ENCODE measurements around the gene LTBP4. TPM values are rescaled to one million over a fixed set of nuclear protein-coding genes. Genes with fewer than 3 reads are reported as not detected.

The LTBP4 gene
- total RNA-seq (2014; rRNA removed; shearing (Covaris generic)): 50.1 and 53.4 TPM in 2 replicates

GRCh38 chr19:40601134-40601974, at the start of gene LTBP4:
Gene LTBP4, plus strand, starts transcription at chr19:40601369. Its CDS starts 19 bp downstream, at chr19:40601388.

GRCh38 chr19:40576585-40577451, 24.4 kb upstream of the LTBP4 start, which contains the start of gene SHKBP1:
Gene SHKBP1, plus strand, starts transcription at chr19:40576873. Its CDS starts 27 bp downstream, at chr19:40576900.

Other genes with a start within 250 kb of the LTBP4 start
- 0.19 TPM in 1 of 2 replicates, not detected in the other for gene HIPK4, start 211.2 kb upstream of the LTBP4 start, total RNA-seq (2014; rRNA removed; shearing (Covaris generic))
- 1.2 and 1.7 TPM in 2 replicates for gene PRX, start 188.0 kb upstream of the LTBP4 start, total RNA-seq (2014; rRNA removed; shearing (Covaris generic))
- gene SERTAD1, start 175.4 kb upstream of the LTBP4 start, total RNA-seq (2014; rRNA removed; shearing (Covaris generic)): 23.8 and 25.6 TPM in 2 replicates
- 4.0 and 5.6 TPM in 2 replicates for gene SERTAD3, start 157.0 kb upstream of the LTBP4 start, total RNA-seq (2014; rRNA removed; shearing (Covaris generic))
- gene BLVRB, start 135.6 kb upstream of the LTBP4 start, total RNA-seq (2014; rRNA removed; shearing (Covaris generic)): 41.0 and 52.6 TPM in 2 replicates
- 0.27 and 0.75 TPM in 2 replicates for gene SPTBN4, start 134.4 kb upstream of the LTBP4 start, total RNA-seq (2014; rRNA removed; shearing (Covaris generic))
- gene SHKBP1, start 24.5 kb upstream of the LTBP4 start, total RNA-seq (2014; rRNA removed; shearing (Covaris generic)): 23.2 and 32.5 TPM in 2 replicates
- gene NUMBL, start 89.3 kb downstream of the LTBP4 start, total RNA-seq (2014; rRNA removed; shearing (Covaris generic)): 12.5 and 14.4 TPM in 2 replicates
- 44.9 and 67.6 TPM in 2 replicates for gene COQ8B, start 115.5 kb downstream of the LTBP4 start, total RNA-seq (2014; rRNA removed; shearing (Covaris generic))
- gene ITPKC, start 115.7 kb downstream of the LTBP4 start, total RNA-seq (2014; rRNA removed; shearing (Covaris generic)): 10.1 and 12.3 TPM in 2 replicates
- 2.2 TPM in 2 replicates for gene ACTMAP, start 149.1 kb downstream of the LTBP4 start, total RNA-seq (2014; rRNA removed; shearing (Covaris generic))
- gene SNRPA, start 149.8 kb downstream of the LTBP4 start, total RNA-seq (2014; rRNA removed; shearing (Covaris generic)): 237 and 302 TPM in 2 replicates
- gene MIA, start 174.2 kb downstream of the LTBP4 start, total RNA-seq (2014; rRNA removed; shearing (Covaris generic)): 416 and 533 TPM in 2 replicates
- gene RAB4B, start 176.9 kb downstream of the LTBP4 start, total RNA-seq (2014; rRNA removed; shearing (Covaris generic)): 23.4 and 30.1 TPM in 2 replicates
- gene EGLN2, start 197.8 kb downstream of the LTBP4 start, total RNA-seq (2014; rRNA removed; shearing (Covaris generic)): 62.4 and 70.2 TPM in 2 replicates
- gene CYP2A6, start 249.1 kb downstream of the LTBP4 start, total RNA-seq (2014; rRNA removed; shearing (Covaris generic)): not detected in 2 replicates